OCI-LY3 (cell line): ENCODE measurements around the gene MICA.
A peak's percentile ranks its signal among the peaks of the same experiment; 100 is the strongest.

Experiments
- H2AFZ ChIP-seq: fragments of 200-600, 300-600 bp; shearing (Covaris generic); 2 replicates; pipeline ENCODE4 v1.6.0; 2014; ENCODE audit warnings: antibody characterized with exemption, low read depth, low read length
- H3K27ac ChIP-seq: fragments of 200-600, 300-600 bp; sonication (generic); 2 replicates; pipeline ENCODE4 v1.5.1; 2014; ENCODE audit warnings: mild to moderate bottlenecking, low read length, moderate library complexity, mixed read lengths
- H3K27me3 ChIP-seq: fragments of 200-600, 300-600 bp; sonication (generic); 2 replicates; pipeline ENCODE4 v1.6.1; 2014; ENCODE audit warnings: low read depth, low read length, mixed read lengths
- H3K36me3 ChIP-seq: fragments of 200-600, 300-600 bp; sonication (generic); replicated peaks from 2 replicates; pipeline ENCODE3; 2014; ENCODE audit warnings: low read depth, low read length, mixed read lengths
- H3K4me1 ChIP-seq: fragments of 300-600, 200-600 bp; sonication (generic); 2 replicates; pipeline ENCODE4 v1.6.1; 2014; ENCODE audit warnings: low read length, mixed read lengths
- H3K4me2 ChIP-seq: fragments of 200-600, 300-600 bp; sonication (generic); 2 replicates; pipeline ENCODE4 v1.6.1; 2014; ENCODE audit warnings: low read length, mixed read lengths
- H3K4me3 ChIP-seq: fragments of 300-600, 200-600 bp; sonication (generic); 2 replicates; pipeline ENCODE4 v1.5.1; 2014; ENCODE audit warnings: antibody characterized with exemption, mild to moderate bottlenecking, low read length, moderate library complexity
- H3K79me2 ChIP-seq: fragments of 300-600, 200-600 bp; shearing (Covaris generic); 2 replicates; pipeline ENCODE4 v1.6.1; 2014; ENCODE audit warnings: mild to moderate bottlenecking, low read length, mixed read lengths
- H3K9ac ChIP-seq: fragments of 300-600, 200-600 bp; shearing (Covaris generic); 2 replicates; pipeline ENCODE4 v1.6.0; 2014; ENCODE audit warnings: mild to moderate bottlenecking, low read length, moderate library complexity
- H3K9me3 ChIP-seq: fragments of 200-600, 300-600 bp; shearing (Covaris generic); 2 replicates; pipeline ENCODE4 v1.6.1; 2014; ENCODE audit warnings: low read length, mixed read lengths; ENCODE audit not compliant: insufficient read depth
- H4K20me1 ChIP-seq: fragments of 200-600, 300-600 bp; sonication (generic); 2 replicates; pipeline ENCODE4 v1.6.1; 2016; ENCODE audit warnings: low read length, mixed read lengths; ENCODE audit not compliant: insufficient read depth
- EZH2phosphoT487 ChIP-seq: fragments of 200-600 bp; shearing (Covaris generic); IDR thresholded peaks from 2 replicates; pipeline ENCODE4 v1.6.1; 2018; ENCODE audit warnings: antibody characterized with exemption, mixed run types, low read depth
- TF ChIP-seq, protein P1 (sequence below): fragments of 200-600, 300-600 bp; sonication (generic); IDR thresholded peaks from 2 replicates; pipeline ENCODE4 v1.5.1; 2014; ENCODE audit warnings: antibody characterized with exemption, low read length, low read depth

MICA gene

DNA sequence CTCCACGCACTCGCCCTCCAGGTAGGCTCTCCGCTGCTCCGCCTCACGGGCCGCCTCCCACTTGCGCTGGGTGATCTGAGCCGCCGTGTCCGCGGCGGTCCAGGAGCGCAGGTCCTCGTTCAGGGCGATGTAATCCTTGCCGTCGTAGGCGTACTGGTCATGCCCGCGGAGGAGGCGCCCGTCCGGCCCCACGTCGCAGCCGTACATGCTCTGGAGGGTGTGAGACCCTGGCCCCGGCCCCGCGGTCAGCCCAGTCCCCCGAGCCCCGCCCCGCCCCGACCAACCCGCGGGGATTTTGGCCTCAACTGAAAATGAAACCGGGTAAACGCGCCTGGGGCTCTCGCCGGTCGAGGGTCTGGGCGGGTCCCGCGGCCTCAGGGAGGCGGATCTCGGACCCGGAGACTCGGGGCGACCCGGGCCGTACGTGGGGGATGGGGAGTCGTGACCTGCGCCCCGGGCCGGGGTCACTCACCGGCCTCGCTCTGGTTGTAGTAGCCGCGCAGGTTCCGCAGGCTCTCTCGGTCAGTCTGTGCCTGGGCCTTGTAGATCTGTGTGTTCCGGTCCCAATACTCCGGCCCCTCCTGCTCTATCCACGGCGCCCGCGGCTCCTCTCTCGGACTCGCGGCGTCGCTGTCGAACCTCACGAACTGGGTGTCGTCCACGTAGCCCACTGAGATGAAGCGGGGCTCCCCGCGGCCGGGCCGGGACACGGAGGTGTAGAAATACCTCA lies 47.0 kb upstream of the MICA start:
- peaks cover 38% of the 10 kb centered on the region for H4K20me1 ChIP-seq
- H3K4me2 ChIP-seq, result peak overlapping the region; percentile 92
- H3K4me3 ChIP-seq, result peak overlapping the region; percentile 90
- H3K36me3 ChIP-seq, result peaks cover 29% of the 10 kb centered on the region
- peak overlapping the region; percentile 77 for H3K27ac ChIP-seq
- H3K4me1 ChIP-seq, result peaks cover 30% of the 10 kb centered on the region
- TF ChIP-seq, protein P1, sequence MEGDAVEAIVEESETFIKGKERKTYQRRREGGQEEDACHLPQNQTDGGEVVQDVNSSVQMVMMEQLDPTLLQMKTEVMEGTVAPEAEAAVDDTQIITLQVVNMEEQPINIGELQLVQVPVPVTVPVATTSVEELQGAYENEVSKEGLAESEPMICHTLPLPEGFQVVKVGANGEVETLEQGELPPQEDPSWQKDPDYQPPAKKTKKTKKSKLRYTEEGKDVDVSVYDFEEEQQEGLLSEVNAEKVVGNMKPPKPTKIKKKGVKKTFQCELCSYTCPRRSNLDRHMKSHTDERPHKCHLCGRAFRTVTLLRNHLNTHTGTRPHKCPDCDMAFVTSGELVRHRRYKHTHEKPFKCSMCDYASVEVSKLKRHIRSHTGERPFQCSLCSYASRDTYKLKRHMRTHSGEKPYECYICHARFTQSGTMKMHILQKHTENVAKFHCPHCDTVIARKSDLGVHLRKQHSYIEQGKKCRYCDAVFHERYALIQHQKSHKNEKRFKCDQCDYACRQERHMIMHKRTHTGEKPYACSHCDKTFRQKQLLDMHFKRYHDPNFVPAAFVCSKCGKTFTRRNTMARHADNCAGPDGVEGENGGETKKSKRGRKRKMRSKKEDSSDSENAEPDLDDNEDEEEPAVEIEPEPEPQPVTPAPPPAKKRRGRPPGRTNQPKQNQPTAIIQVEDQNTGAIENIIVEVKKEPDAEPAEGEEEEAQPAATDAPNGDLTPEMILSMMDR, result no peak
- TF ChIP-seq EZH2phosphoT487, result no peak
- H2AFZ ChIP-seq, result no peak overlapping the region
- H3K9me3 ChIP-seq, result no peaks in the 10 kb centered on the region
- H3K79me2 ChIP-seq, result peaks cover 26% of the 10 kb centered on the region
- peak overlapping the region; percentile 99 for H3K9ac ChIP-seq
- no peaks in the 10 kb centered on the region for H3K27me3 ChIP-seq

DNA sequence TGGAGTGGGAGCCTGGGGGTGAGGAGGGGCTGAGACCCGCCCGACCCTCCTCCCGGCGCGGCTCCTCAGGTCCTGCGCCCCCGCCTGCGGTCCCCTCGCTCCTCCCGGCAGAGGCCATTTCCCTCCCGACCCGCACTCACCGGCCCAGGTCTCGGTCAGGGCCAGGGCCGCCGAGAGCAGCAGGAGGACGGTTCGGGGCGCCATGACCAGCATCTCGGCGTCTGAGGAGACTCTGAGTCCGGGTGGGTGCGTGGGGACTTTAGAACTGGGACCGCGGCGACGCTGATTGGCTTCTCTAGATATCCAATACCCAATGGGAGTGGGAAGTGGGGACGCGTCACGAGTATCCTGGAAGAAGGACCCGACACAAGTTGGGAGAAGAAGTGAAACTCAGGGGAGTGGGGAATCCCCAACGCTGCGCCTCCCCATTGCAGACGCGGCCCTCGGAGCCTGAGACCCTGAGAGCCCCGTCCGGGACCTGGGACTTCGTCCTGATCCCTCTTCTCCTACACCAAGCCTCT lies 46.4 kb upstream of the MICA start, which contains the start of gene HLA-B:
TSS of gene HLA-B (minus strand) at position 234 of the 521 bp plus-strand sequence. CDS start at position 213, 21 bp downstream.
- TF ChIP-seq EZH2phosphoT487, result no peak
- TF ChIP-seq, protein P1, result no peak
- Histone ChIP-seq H4K20me1 (peaks cover 38% of the 10 kb centered on the region), H3K36me3 (peaks cover 29% of the 10 kb centered on the region), H3K9me3 (no peaks in the 10 kb centered on the region), H3K4me3 (peak within 1 kb of the TSS; percentile 90), H3K4me2 (peak within 1 kb of the TSS; percentile 99), H3K4me1 (peaks cover 30% of the 10 kb centered on the region), H3K9ac (peak within 1 kb of the TSS; percentile 99), H3K27ac (peak within 1 kb of the TSS; percentile 77), H3K27me3 (no peaks in the 10 kb centered on the region), H3K79me2 (peaks cover 26% of the 10 kb centered on the region), H2AFZ (peak within 1 kb of the TSS; percentile 58; the same call in 1 of the 2 replicates)

DNA sequence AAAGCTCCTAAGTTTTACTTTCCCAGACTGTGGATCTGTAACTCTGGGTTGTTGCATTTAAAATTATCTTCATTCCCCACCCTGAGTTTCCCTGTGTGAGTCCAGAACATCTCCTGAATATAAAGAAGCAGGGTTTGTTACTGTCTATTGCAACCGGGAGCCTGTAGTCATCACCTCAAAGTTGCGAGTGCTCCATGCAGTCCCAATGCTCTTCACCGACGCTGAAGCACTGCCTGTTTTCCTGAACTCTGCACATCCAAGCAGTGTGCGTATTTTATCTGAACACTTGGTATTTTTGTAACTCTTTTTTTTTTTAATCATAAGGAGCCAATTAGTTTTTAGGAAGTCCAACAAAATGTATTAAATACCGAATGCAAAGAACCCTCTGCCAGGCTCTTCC lies 45.5 kb upstream of the MICA start:
- Histone ChIP-seq H3K4me1 (peaks cover 30% of the 10 kb centered on the region), H4K20me1 (peaks cover 29% of the 10 kb centered on the region), H3K4me2 (peak overlapping the region; percentile 99), H3K27ac (peak overlapping the region; percentile 77), H3K79me2 (peaks cover 26% of the 10 kb centered on the region), H3K4me3 (peak overlapping the region; percentile 90), H2AFZ (no peak overlapping the region; the same call in 1 of the 2 replicates), H3K27me3 (no peaks in the 10 kb centered on the region), H3K36me3 (peaks cover 29% of the 10 kb centered on the region), H3K9ac (peak overlapping the region; percentile 99), H3K9me3 (no peaks in the 10 kb centered on the region)
- TF ChIP-seq, protein P1, result no peak
- TF ChIP-seq EZH2phosphoT487, result no peak

DNA sequence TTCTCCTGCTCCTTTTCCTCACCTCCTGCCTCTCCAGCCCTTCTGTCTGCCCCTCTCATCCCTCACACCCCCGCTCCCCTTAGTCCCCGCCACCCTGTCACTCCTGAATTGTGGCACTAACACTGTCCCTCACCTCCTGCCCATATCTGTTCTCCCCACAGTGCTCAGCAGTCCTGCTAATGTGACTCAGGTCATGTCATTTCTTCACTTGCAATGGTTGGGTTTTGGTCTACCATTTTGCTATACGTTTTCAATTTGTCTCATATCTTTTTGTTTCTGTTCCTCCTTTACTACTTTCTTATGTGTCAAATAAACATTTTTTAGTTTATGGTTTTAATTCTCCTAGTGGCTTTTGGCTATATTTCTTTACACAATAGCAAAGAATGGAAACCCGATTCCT lies 45.1 kb upstream of the MICA start:
- H3K27ac ChIP-seq, result peak overlapping the region; percentile 77
- H3K4me3 ChIP-seq, result peak overlapping the region; percentile 90
- TF ChIP-seq EZH2phosphoT487, result no peak
- TF ChIP-seq, protein P1, result no peak
- H2AFZ ChIP-seq, result no peak overlapping the region
- peak overlapping the region; percentile 99; the same call in 1 of the 2 replicates for H3K9ac ChIP-seq
- peaks cover 26% of the 10 kb centered on the region for H3K79me2 ChIP-seq
- H3K9me3 ChIP-seq, result no peaks in the 10 kb centered on the region
- H3K4me2 ChIP-seq, result peak overlapping the region; percentile 99
- H3K4me1 ChIP-seq, result peaks cover 30% of the 10 kb centered on the region
- H3K27me3 ChIP-seq, result no peaks in the 10 kb centered on the region
- H4K20me1 ChIP-seq, result peaks cover 25% of the 10 kb centered on the region
- peaks cover 28% of the 10 kb centered on the region for H3K36me3 ChIP-seq
